Measurements from ENCODE around the gene MGMT. TPM values are rescaled to one million over a fixed set of nuclear protein-coding genes. Genes with fewer than 3 reads are reported as not detected.
A peak's percentile ranks its signal among the peaks of the same experiment; 100 is the strongest.

Gene MGMT
- total and polyA plus RNA-seq, 4 donors: 9.9 to 39.6 (median 23.2) TPM

- ATAC-seq (ENCODE audit: insufficient read depth, low FRiP score): no peak
Observed at GRCh38 chr10:129531969-129532660, 65.1 kb downstream of the MGMT start.

GRCh38 chr10:129532838-129533237 is 65.8 kb downstream of the MGMT start:
- Histone ChIP-seq H3K4me1 (ENCODE audit: control insufficient read depth in 5 of 5, insufficient read depth in 5 of 5, low read length in 5 of 5) (peaks cover 0 to 26% (median 0%) of the 10 kb centered on the region in 5 donors), H3K27ac (ENCODE audit: low read depth in 1 of 2, low read length in 1 of 2) (peak overlapping the region in 1 of 2 donors; percentile 20), H3K9ac (ENCODE audit: insufficient read depth in 1 of 2, low read length in 2 of 2) (no peak overlapping the region), H3K36me3 (ENCODE audit: control insufficient read depth in 4 of 4, insufficient read depth in 4 of 4, low read length in 4 of 4) (peaks cover 0 to 2% (median 0%) of the 10 kb centered on the region in 4 donors), H3K9me3 (ENCODE audit: control insufficient read depth in 4 of 4, insufficient read depth in 3 of 4, low read length in 3 of 4) (peaks cover 0 to 2% (median 0%) of the 10 kb centered on the region in 4 donors), H3K27me3 (ENCODE audit: control insufficient read depth in 3 of 3, insufficient read depth in 3 of 3, low read length in 2 of 3) (no peaks in the 10 kb centered on the region), H3K4me3 (no peak overlapping the region)
- DNase-seq: no peak
- no peak for ATAC-seq (ENCODE audit: insufficient read depth, low FRiP score)
- no peak for TF ChIP-seq CTCF (IDR thresholded peaks at IDR 0.05; ENCODE audit: control extremely low read depth, extremely low read depth)
- WGBS, 2 donors: 27 to 50% methylated on average over 12 of the region's 12 CpGs

More at GRCh38 chr10:129531969-129532660, 65.1 kb downstream of the MGMT start:
- H3K9me3 ChIP-seq (ENCODE audit: control insufficient read depth in 4 of 4, insufficient read depth in 3 of 4, low read length in 3 of 4): peaks cover 0 to 2% (median 0%) of the 10 kb centered on the region in 4 donors
- no peak overlapping the region for H3K4me3 ChIP-seq
- DNase-seq: no peak
- peaks cover 0 to 26% (median 0%) of the 10 kb centered on the region in 5 donors for H3K4me1 ChIP-seq (ENCODE audit: control insufficient read depth in 5 of 5, insufficient read depth in 5 of 5, low read length in 5 of 5)
- H3K27ac ChIP-seq (ENCODE audit: low read depth in 1 of 2, low read length in 1 of 2): peak overlapping the region in 1 of 2 donors; percentile 55
- peaks cover 0 to 3% (median 0%) of the 10 kb centered on the region in 4 donors for H3K36me3 ChIP-seq (ENCODE audit: control insufficient read depth in 4 of 4, insufficient read depth in 4 of 4, low read length in 4 of 4)
- 89 to 91% methylated on average over 10 of the region's 10 CpGs for WGBS, 2 donors
- no peak overlapping the region for H3K9ac ChIP-seq (ENCODE audit: insufficient read depth in 1 of 2, low read length in 2 of 2)
- H3K27me3 ChIP-seq (ENCODE audit: control insufficient read depth in 3 of 3, insufficient read depth in 3 of 3, low read length in 2 of 3): no peaks in the 10 kb centered on the region
- no peak for TF ChIP-seq CTCF (IDR thresholded peaks at IDR 0.05; ENCODE audit: control extremely low read depth, extremely low read depth)

DNA sequence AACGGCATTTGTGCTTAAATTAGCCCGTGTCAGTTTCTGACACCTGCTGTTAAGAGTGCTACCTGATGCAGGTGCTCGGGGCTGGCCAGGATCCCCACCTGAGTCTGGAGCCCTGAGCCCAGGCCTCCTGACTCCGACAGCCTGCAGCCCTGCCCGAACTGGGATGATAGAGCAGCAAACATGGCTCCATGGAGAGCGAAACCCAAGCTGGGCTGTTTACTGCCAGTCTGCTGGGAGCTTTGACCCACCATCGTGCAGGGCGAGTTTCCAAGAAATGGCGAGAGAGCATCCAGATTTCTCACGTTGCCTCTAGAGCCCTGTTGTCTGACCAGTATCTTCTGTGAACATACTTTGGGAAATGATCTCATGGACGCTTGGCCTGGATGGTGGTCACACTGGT is 66.2 kb downstream of the MGMT start:
- 68 to 77% methylated on average over 11 of the region's 11 CpGs for WGBS, 2 donors

More for the DNA sequence above, 66.2 kb downstream of the MGMT start:
- peaks cover 0 to 2% (median 0%) of the 10 kb centered on the region in 4 donors for H3K36me3 ChIP-seq (ENCODE audit: control insufficient read depth in 4 of 4, insufficient read depth in 4 of 4, low read length in 4 of 4)
- peak overlapping the region in 1 of 2 donors; percentile 20 for H3K27ac ChIP-seq (ENCODE audit: low read depth in 1 of 2, low read length in 1 of 2)
- H3K9ac ChIP-seq (ENCODE audit: insufficient read depth in 1 of 2, low read length in 2 of 2): no peak overlapping the region
- H3K27me3 ChIP-seq (ENCODE audit: control insufficient read depth in 3 of 3, insufficient read depth in 3 of 3, low read length in 2 of 3): no peaks in the 10 kb centered on the region
- no peak for ATAC-seq (ENCODE audit: insufficient read depth, low FRiP score)
- peaks cover 0 to 2% (median 0%) of the 10 kb centered on the region in 4 donors for H3K9me3 ChIP-seq (ENCODE audit: control insufficient read depth in 4 of 4, insufficient read depth in 3 of 4, low read length in 3 of 4)
- no peak overlapping the region for H3K4me3 ChIP-seq
- H3K4me1 ChIP-seq (ENCODE audit: control insufficient read depth in 5 of 5, insufficient read depth in 5 of 5, low read length in 5 of 5): peaks cover 0 to 26% (median 0%) of the 10 kb centered on the region in 5 donors
- no peak for DNase-seq
- TF ChIP-seq CTCF (IDR thresholded peaks at IDR 0.05; ENCODE audit: control extremely low read depth, extremely low read depth): no peak
